Measurements from ENCODE around the gene CCR5.

Gene CCR5

DNA sequence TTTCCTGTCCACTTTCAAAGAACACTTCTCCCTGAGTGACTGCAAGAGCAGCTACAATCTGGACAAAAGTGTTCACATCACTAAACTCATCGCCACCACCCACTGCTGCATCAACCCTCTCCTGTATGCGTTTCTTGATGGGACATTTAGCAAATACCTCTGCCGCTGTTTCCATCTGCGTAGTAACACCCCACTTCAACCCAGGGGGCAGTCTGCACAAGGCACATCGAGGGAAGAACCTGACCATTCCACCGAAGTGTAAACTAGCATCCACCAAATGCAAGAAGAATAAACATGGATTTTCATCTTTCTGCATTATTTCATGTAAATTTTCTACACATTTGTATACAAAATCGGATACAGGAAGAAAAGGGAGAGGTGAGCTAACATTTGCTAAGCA, 38.1 kb downstream of the CCR5 start:
- no peak for DNase-seq (ENCODE audit: low spot score)

DNA sequence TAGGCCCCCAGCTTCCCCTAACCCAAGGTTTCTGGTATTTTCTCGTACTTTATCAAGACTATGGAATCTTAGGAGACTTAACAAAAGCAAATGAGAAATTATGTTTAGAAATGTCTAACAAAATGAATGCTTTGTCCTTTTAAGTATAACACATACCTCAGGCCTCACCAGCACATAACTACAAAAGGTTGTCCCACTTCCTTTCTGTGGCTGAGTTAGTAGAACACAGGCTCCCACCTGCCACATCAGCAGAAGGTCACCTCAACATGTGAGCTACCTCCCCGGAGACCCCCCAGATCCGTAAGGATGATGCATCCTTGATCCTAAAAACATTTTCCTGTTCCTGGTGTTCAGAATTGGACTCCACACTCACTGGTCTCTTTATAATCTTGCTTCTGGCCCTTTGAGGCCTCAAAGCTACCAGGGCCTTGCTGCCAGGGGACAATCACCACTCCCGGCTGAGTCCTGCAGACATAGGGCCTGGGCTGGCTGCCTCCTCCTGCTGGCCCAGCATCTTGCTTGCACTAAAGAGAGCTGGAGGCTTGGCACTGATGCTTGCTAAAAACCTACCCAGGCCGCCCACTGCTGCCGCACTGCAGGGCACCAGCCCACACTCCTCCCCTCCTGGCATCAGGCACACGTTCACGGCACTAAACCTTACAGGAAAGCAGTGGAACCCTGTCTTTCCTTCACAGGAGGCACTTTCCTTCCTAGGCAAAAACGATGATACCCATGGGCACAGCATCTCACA, 39.2 kb downstream of the CCR5 start:
- DNase-seq (ENCODE audit: low spot score): no peak

DNA sequence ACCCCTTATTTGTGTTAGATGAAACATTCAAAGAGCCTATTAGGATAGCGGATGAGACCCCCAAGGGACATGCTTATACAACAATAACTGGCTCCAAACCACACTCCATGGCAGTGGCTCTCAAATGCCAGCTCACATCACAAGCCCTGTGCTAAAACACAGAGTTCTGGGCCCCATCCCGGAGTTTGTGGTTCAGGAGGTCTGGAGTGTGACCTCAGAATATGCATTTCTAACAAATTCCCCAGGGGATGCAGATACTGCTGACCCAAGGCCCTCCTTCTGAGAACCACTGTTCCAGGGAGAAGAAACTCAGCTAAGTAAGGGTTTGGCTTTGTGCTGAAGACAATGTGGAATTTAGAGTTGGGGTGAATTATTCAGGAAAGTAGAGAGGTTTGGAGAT, 39.9 kb downstream of the CCR5 start:
- no peak for DNase-seq (ENCODE audit: low spot score)

DNA sequence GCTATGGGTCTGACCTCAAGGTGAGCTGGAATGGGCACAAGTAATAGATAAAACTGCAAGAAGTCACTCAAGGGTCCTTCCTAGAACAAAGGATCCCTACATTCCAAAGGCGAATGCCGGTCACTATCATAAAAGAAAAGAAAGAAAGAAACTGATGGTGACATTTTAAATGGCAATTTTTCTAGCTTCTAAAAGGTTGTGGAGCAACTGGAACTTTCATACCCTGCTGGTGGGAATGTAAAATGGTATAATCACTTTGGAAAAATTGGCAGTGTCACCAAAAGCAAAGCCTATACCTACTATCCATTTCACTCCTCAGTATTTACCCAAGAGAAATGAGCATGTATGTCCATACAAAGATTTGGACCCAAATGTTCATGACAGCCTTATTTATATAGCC, 40.5 kb downstream of the CCR5 start:
- no peak for DNase-seq (ENCODE audit: low spot score)

DNA sequence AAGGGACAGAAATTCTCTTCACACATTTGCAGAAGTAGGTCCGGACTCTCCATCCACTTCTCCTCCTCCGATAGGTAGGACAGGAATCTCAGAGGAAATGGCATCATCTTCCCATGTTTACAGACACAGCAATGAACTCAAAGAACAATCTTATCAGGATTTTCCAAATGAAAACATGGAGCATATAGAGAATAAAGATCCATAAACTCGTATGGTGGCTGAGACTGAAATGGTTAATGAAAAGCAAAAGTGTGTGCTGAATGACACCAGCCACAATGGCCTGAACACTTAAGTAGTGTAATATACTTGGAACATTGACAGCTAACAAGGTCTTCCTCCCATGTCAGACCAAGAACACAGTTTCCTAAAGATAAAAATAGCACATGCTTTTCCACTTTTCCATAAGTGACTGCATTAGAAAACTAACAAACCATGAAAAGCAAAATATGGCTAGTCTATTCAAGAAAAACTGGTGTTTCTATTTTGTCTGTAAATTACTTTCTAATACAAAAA, 42.1 kb downstream of the CCR5 start:
- DNase-seq (ENCODE audit: low spot score): no peak

DNA sequence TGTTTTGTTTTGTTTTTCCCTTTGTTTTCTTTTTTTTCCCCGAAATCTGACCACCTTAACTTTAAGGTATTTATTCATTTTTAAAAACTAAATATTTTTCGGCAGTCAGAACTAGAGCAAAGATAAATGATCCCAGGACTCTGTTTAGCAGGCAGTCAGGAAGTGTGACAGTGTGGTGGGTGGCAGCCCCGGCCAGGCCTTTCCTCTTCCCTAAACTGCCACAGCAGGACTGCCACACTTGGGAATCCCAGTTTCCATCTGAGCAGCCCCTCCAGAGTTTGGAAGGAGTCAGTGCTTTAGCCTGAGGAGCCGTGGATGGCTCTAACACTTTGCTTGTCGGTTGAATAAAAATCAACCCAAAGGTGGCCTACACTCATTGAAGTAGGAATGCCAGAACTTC, 43.2 kb downstream of the CCR5 start:
- DNase-seq (ENCODE audit: low spot score): no peak

DNA sequence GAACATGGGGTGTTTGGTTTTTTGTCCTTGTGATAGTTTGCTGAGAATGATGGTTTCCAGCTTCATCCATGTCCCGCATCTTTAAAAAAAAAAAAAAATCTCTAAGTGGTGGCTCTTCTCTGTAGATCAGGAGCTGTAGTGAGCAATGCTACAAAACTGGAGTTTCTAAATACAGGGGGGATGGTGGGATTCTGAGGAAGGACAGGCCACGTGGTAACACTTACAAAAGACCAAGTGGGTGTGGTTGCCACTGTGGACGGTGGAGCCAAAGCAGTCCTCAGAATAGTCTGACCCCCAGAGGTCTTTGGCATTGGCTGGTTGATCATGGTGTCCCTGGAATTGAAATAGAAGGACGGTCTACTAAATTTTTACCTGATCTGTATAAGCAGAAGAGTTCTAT, 44.0 kb downstream of the CCR5 start:
- no peak for DNase-seq (ENCODE audit: low spot score)

DNA sequence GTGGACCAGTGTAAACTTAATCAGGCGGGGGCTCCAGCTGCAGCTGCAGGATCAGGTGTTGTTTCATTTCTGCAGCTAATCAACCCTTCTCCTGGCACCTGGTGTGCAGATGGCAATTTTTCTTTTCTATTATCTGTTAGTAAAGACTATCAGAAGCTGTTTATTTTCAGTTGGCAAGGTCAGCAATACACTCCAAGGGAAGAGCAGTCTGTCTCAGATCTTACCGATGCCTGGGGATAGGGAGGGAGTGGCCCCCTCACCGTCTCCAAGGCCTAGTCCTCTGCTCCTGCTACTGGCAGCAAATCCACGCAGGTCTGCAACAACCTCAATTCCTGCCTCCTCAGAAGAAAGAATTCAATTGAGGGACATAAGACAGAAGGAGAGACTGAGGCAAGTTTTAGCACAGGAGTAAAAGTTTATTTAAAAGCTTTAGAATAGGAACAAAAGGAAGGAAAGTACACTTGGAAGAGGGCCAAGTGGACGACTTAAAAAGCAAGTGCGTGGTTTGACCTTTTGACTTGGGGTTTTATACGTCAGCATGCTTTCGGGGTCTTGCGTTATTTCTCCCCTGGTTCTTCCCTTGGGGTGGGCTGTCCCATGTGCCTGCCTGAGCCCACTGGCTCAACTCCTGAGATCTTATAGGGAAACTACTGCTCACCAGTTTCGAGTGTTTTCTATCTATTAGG, 45.5 kb downstream of the CCR5 start:
- no peak for DNase-seq (ENCODE audit: low spot score)

DNA sequence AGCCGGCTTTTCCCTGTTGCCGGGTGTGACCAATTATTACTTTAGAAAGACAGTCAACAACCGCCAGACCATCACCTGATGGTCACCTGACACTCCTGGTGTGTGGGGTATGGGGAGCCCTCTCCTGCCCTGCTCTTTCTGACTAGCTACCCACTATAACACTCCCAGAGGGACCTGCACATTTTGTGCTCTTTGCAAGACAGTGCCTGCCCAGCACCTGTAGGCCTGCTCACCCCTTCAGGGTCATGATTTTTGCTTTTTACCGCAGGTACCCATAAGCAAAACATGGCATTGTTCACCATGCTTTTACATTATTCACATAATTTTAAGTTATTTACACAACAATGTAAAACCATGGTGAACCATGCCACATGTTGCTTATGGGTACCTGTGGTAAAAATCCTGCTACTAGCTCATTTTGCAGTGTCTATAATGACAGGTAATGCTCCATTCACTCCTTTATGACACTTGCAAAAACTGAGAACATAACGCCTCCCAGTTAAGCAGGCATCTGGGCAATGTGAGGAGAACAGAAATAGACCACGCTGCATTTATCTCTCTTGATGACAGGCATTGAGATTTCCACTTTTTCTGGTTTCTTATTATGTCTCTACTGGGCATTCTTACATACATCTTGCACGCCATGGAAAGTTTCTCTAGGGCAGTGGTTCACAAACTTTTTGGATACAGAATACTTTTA, 46.2 kb downstream of the CCR5 start:
- DNase-seq (ENCODE audit: low spot score): no peak

DNA sequence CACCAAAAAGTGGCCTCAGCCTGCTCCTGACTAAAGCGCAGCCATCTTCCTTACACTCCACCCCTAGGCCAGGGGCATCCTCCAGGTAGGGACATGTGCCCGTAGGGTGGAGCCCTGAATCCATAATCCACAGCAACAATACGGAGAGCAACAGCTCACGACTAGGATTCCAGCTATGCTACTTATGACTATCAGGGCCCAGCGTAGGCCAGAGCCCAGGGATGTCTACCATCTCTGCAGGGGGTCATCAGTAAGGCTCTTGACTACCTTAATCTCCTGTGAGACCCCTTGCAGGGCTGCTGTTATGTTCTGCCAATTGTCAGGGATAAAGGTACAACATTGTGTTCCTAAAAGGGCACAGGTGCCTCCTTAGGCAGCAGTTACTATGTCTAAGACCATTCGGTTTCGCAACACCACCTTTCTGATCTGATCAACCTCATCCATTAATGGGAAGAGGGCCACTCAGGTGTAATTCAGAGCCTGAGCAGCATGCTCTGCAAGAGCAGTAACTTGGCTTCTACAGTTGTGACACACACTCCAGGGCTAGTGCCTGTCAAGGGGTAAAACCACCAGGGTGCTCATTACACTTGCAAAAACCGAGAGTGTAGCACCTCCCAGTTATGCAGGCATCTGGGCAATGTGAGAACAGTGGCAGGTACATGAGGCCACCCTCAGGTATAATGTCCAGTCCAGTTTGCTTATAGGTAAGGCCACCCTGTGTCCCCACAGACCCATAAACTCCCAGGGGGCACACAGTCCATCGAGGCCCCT, 47.3 kb downstream of the CCR5 start:
- no peak for DNase-seq (ENCODE audit: low spot score)

DNA sequence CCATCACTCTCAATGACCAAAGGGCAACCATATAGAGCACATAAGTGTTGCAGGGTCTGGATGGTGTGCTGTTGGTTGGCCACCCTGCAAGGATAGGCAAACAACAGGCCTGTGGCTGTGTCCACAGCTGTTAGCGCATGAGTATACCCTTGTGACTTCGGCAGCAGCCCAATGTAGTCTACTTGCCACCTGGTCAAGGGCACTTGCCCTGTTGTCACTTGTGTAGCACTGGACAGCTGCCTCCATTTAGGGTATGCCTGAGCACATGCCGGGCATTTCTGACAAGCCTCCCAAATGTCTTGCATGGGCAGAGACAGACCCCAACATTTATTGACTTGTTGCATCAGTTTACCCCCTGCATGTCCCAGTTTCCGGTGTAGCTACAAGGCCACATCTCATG, 49.1 kb downstream of the CCR5 start:
- no peak for DNase-seq (ENCODE audit: low spot score)

DNA sequence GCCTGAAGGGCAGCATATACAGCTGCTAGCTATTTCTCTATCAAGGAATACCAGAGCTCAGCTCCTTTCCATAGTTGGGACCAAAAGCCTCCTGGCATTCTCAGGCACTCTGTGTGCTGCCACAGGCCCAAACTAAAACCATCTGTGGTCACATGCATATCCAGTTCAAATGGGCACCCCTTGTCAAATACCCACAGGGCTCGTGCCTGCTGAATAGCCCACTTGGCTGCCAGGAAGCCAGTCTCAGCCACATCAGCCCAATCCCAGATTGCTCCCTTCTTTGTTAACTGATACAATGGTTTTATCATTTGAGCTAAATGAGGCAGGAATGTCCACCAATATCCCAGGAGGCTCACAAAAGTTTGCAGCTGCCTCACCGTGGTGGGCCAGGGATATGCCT, 50.2 kb downstream of the CCR5 start:
- DNase-seq (ENCODE audit: low spot score): no peak

DNA sequence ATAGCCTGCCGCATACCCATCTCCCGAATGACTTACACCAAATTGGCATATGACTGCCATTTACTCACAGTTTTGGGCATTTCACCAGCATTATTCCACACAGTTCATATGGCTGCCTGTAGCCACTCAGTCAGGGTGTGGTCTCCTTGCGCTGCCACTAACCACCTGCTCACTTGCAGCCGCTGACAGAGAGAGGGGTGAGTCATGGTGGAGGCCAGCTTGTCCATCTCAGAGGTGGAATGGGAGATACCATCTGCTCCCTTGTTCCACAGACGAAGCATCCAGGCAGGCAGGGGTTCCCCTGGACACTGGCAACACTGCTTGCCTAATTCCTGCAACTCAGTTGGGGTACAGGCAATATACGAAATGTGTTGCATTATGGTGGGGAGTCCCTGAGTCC, 51.9 kb downstream of the CCR5 start:
- no peak for DNase-seq (ENCODE audit: low spot score)

DNA sequence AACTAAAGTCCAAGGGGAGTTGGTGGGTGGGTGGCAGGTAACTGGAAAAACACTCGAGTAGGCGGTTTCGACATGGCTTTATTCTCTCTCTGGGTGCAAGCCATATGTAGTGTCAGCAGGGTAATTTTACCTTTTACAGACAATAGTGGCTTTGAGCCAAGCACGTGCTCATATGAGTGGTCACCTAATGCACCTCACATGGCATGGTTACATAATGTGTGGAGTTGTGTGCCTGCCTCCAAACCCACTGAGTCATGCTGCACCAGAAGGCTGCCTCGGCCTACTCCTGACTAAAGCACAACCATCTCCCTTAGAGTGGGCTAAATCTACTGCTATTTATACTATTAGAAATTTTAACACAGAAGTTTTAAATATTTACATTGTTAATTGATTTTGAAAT, 52.8 kb downstream of the CCR5 start:
- no peak for DNase-seq (ENCODE audit: low spot score)

Measured in germinal center (tissue), 1 donor.